ENCODE measurements around the gene SFXN5. TPM values are rescaled to one million over a fixed set of nuclear protein-coding genes. Genes with fewer than 3 reads are reported as not detected.

SFXN5 gene
- total RNA-seq, 3 donors from 2014 or later (not counting 1 experiment from before 2014, with no cell fraction given) = 15.3 to 22.3 (median 19.8) TPM

DNA sequence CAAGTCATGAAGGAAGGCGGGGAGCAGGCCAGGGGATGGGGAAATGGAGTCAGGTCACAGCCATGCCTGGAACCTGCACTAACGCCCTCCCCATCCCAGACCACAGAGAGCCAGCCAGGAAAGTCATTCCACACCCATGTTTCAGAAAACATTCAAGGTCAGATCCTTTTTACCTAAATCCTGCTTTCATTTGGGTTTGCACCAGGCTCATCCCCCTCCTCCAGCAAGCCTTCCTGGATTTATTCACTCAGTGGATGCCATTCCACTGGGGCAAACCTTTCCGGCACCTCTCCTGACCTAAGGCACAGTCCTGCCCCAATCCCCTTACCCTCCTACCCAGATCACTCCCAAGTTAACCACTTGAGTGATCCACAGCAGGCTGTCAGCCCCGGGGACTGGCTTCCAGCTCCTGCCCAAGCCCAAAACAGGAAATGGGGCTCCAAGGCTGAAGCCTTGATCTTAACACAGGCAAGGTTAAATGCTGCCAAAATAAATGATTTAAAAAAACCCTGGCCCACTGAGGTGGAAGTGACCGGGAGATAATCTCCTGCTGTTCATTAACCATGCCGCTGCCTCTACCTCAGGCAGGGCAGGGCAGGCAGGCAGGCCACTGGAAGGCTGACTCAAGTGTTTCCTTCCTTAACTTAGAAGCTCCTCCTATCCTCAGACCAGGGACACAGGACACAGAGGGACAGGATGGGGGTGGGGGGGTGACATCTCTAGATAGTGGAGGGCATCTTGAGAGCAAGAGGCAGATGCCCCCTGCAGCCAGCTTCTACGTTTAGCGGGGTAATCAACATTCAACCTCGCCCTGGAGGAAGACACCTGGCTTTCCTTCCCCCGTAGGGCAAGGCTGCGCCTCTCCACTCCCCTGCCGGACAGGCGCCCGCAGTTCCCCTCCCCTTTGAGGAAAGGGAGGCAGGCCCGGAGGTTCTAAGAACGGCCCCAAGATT is 39.8 kb upstream of the SFXN5 start:
- Mint-ChIP-seq H3K27me3 (ENCODE audit: low read depth in 2 of 2) (peaks cover 0 to 17% of the 10 kb centered on the region in 2 donors), H3K9me3 (no peaks in the 10 kb centered on the region), H3K27ac (peak overlapping the region in 1 of 2 donors; percentile 77), H3K36me3 (no peaks in the 10 kb centered on the region), H3K4me3 (peak overlapping the region; percentile 90), H3K4me1 (peaks cover 16 to 35% of the 10 kb centered on the region in 2 donors)
- Histone ChIP-seq H3K4me1 (ENCODE audit: control insufficient read depth, insufficient read depth, low read length) (peaks cover 30% of the 10 kb centered on the region), H3K36me3 (ENCODE audit: control insufficient read depth, insufficient read depth, low read length) (no peaks in the 10 kb centered on the region), H3K27me3 (ENCODE audit: control insufficient read depth, insufficient read depth, low read length) (peaks cover 4% of the 10 kb centered on the region), H3K9me3 (ENCODE audit: control insufficient read depth, insufficient read depth, low read length) (no peaks in the 10 kb centered on the region), H3K4me3 (ENCODE audit: low read length) (peak overlapping the region; percentile 37), H3K27ac (ENCODE audit: low read length) (no peak overlapping the region)
- 33% methylated on average over 16 of the region's 16 CpGs for whole genome bisulfite sequencing (ENCODE audit: insufficient coverage)
- intact Hi-C loops (cut with micrococcal nuclease) = loop anchor here (1.0 kb wide), 1 partner anchor 40 kb away; the partner anchor contains the start of gene SFXN5
- ATAC-seq (no peak), DNase-seq (peak in 1 of 2 donors; percentile 27)
- TF ChIP-seq, protein P1, sequence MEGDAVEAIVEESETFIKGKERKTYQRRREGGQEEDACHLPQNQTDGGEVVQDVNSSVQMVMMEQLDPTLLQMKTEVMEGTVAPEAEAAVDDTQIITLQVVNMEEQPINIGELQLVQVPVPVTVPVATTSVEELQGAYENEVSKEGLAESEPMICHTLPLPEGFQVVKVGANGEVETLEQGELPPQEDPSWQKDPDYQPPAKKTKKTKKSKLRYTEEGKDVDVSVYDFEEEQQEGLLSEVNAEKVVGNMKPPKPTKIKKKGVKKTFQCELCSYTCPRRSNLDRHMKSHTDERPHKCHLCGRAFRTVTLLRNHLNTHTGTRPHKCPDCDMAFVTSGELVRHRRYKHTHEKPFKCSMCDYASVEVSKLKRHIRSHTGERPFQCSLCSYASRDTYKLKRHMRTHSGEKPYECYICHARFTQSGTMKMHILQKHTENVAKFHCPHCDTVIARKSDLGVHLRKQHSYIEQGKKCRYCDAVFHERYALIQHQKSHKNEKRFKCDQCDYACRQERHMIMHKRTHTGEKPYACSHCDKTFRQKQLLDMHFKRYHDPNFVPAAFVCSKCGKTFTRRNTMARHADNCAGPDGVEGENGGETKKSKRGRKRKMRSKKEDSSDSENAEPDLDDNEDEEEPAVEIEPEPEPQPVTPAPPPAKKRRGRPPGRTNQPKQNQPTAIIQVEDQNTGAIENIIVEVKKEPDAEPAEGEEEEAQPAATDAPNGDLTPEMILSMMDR (IDR thresholded peaks at IDR 0.05) = no peak

DNA sequence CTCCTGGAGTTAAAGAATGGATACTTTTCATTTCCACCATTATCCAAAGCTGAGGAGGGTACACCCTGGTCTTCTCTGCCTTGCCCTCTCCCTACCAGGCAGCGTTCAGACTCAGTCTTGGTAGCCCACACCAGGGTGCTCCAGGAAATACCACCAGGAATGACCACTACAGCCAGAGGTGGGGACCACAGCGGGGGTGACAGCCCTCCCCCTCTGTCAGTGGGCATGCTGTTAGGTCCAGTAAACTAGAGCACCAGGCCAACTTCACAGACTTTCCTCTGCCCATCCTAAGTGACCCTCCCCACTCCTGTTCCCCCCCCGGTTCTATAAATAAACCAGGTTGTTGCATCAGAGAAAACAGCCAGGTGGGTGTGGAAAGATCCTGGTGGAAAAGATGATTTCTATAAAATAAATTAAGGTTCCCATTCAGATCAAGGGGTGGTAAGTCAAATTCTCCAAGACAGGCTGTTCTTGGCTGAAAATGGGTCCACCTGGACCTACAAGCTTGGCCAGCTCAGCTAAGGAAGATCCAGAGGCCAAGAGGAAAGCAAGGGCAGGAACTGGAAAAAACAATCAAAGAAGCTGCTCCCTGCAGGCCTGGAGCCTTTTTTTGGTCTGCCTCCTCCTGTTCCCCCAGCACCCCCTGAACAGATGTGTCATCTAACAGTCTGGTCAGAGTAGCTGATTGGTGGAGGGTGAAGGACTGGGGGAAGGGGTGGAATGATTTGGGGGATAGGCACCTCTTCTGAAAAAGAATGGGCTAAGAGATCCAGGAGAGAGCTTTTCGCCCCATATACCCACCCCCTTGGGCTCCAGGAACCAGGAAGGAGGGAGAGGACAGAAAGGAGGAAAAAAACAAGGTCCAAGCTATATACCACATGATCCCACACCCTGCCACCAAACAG is 38.9 kb upstream of the SFXN5 start:
- H3K27ac ChIP-seq (ENCODE audit: low read length) = no peak overlapping the region
- peaks cover 30% of the 10 kb centered on the region for H3K4me1 ChIP-seq (ENCODE audit: control insufficient read depth, insufficient read depth, low read length)

DNA sequence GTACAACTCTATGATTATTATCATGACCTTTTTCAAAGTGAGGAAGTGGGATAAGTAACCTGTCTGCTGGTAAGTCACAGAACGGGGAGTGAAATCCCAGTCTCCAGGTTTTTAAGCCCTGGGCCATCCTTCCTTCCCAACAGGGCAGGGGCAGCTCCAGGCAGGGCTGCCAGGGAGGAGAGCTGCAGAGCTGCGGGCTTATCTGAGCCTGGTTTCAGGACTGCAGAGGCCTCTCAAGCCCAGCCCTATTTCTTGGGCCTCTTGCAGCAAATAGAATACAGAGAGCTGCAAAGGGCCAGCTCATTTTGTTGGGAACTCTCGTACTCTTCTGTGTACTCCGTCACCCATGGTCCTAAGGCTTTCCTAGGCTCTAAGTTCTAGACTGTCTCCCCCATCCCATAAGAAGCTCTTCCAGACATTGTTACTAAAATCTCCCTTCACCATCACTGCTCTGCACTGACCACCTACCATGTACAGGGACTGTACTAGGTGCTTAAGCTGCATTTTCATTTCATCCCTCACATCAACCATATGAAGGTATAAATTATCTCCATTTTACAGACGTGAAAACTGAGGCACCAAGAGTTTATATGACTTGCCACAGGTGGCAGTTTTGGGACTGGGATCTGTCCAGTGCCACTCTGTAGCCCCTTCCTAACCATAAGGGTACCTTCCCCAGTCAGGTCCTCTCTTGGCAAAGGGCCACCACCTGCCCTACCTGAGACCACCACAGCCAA is 38.1 kb upstream of the SFXN5 start:
- Histone ChIP-seq H3K27ac (ENCODE audit: low read length) (no peak overlapping the region), H3K9me3 (ENCODE audit: control insufficient read depth, insufficient read depth, low read length) (no peaks in the 10 kb centered on the region), H3K36me3 (ENCODE audit: control insufficient read depth, insufficient read depth, low read length) (no peaks in the 10 kb centered on the region), H3K4me1 (ENCODE audit: control insufficient read depth, insufficient read depth, low read length) (peaks cover 30% of the 10 kb centered on the region), H3K4me3 (ENCODE audit: low read length) (no peak overlapping the region), H3K27me3 (ENCODE audit: control insufficient read depth, insufficient read depth, low read length) (peaks cover 4% of the 10 kb centered on the region)
- Mint-ChIP-seq H3K4me3 (no peak overlapping the region), H3K27ac (no peak overlapping the region), H3K36me3 (no peaks in the 10 kb centered on the region), H3K27me3 (ENCODE audit: low read depth in 2 of 2) (peaks cover 0 to 20% of the 10 kb centered on the region in 2 donors), H3K4me1 (peaks cover 16 to 35% of the 10 kb centered on the region in 2 donors), H3K9me3 (no peaks in the 10 kb centered on the region)
- TF ChIP-seq, protein P1 (IDR thresholded peaks at IDR 0.05) = no peak
- no peak for DNase-seq
- intact Hi-C loops (cut with micrococcal nuclease) = no loop called here
- WGBS (ENCODE audit: insufficient coverage) = 90% methylated on average over 5 of the region's 5 CpGs
- ATAC-seq = no peak

More for the DNA sequence above, 38.9 kb upstream of the SFXN5 start:
- peak in 1 of 2 donors; percentile 1 for DNase-seq
- 84% methylated on average over 2 of the region's 4 CpGs for WGBS (ENCODE audit: insufficient coverage)
- ATAC-seq = no peak
- peak overlapping the region in 1 of 2 donors; percentile 39 for H3K27ac Mint-ChIP-seq
- no peaks in the 10 kb centered on the region for H3K36me3 Mint-ChIP-seq
- Histone ChIP-seq H3K9me3 (ENCODE audit: control insufficient read depth, insufficient read depth, low read length) (no peaks in the 10 kb centered on the region), H3K27me3 (ENCODE audit: control insufficient read depth, insufficient read depth, low read length) (peaks cover 4% of the 10 kb centered on the region), H3K36me3 (ENCODE audit: control insufficient read depth, insufficient read depth, low read length) (no peaks in the 10 kb centered on the region), H3K4me3 (ENCODE audit: low read length) (no peak overlapping the region)
- TF ChIP-seq, protein P1 (IDR thresholded peaks at IDR 0.05) = no peak
- peaks cover 0 to 17% of the 10 kb centered on the region in 2 donors for H3K27me3 Mint-ChIP-seq (ENCODE audit: low read depth in 2 of 2)
- intact Hi-C loops (cut with micrococcal nuclease) = no loop called here
- H3K4me3 Mint-ChIP-seq = peak overlapping the region; percentile 58
- H3K4me1 Mint-ChIP-seq = peaks cover 16 to 35% of the 10 kb centered on the region in 2 donors
- no peaks in the 10 kb centered on the region for H3K9me3 Mint-ChIP-seq
